ENCODE results near the gene AK1. TPM values are rescaled to one million over a fixed set of nuclear protein-coding genes. Genes with fewer than 3 reads are reported as not detected.
A peak's percentile ranks its signal among the peaks of the same experiment; 100 is the strongest.

AK1 gene
- total and polyA plus RNA-seq, 9 of the 15 experiments (the other 6 are each of a cell fraction or from before 2014, with no cell fraction given) = 10.1 to 71.8 (median 39.0) TPM

DNA sequence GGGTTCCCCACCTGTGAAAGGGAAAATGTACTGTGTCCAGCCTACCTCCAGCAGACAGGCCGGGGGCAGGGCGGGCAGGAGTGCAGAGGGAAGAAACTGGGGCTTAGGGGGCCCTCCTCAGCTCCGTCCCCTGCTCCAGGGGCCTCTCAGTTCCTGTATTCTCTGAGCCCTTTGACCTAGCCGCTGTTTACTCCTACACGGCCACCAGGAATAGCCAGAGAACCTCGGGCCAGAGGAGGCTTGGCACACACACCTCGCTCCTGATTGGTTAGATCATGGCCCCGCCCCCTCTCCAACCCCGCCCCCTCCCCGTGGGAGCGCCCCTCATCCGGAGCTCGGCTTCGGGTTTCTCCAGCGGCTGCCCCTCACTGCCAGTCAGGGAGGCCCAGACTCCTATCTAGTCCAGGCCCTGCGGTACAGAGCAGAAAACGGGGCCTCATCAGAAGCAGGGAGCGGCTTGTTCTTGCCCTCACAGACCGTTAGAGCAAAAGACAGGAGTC is 19.8 kb upstream of the AK1 start (continued):
- TF ChIP-seq, protein P1, sequence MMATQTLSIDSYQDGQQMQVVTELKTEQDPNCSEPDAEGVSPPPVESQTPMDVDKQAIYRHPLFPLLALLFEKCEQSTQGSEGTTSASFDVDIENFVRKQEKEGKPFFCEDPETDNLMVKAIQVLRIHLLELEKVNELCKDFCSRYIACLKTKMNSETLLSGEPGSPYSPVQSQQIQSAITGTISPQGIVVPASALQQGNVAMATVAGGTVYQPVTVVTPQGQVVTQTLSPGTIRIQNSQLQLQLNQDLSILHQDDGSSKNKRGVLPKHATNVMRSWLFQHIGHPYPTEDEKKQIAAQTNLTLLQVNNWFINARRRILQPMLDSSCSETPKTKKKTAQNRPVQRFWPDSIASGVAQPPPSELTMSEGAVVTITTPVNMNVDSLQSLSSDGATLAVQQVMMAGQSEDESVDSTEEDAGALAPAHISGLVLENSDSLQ (IDR thresholded peaks at IDR 0.05) = peak; percentile 32; the same call in 1 of the 2 replicates
- TF ChIP-seq SPI1 (IDR thresholded peaks at IDR 0.05; ENCODE audit: borderline replicate concordance, low read depth, low read length) = peak; percentile 47; the same call in 1 of the 2 replicates

DNA sequence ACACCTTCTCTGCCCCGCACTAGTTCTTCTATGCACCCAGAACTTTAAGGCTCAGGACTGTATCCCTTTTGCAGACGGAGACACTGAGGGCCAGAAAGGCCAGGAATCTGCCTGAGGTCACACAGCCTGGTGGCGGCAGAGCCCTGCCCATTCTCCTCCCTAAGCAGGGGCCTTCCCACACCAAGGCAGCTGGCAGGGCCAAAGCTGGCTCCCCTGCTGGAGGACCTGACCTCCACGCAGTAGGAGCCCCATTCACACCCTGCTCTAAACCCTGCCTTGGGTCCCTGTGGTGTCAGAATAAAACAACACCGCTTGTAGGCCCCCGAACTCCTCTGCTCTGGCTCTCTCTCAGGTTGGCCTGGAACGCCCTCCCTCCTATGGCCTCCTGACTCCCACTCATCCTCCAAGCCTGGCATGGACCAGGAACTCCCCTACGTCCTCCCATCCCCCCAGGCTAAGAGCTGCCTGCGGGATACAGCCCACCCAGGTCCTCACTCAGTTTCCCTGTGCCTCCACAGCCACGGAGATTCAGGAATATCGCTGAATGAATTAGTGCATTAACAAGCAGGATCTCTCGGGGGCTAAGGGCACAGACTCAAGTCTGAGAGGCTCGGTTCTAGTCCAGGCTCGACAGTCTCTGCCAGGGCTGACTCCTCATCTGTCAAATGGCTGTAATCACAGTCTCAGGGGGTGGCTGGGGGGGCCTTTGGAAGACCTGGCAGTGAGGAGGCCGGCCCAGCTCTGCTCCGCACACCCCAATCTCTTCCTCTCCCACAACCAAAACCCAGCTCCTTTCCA is 19.1 kb upstream of the AK1 start:
- peak overlapping the region in 1 of 2 experiments; percentile 84; a peak in 2 of 4 replicates for H3K9ac ChIP-seq (ENCODE audit: insufficient read depth in 1 of 2, low read depth in 2 of 2, low read length in 2 of 2)
- DNase-seq (ENCODE audit: extremely low read depth in 1 of 4, low spot score in 3 of 4) = no peak
- in situ Hi-C loops (cut with MboI) = no loop called here
- H3K9me1 ChIP-seq (ENCODE audit: control insufficient read depth, insufficient read depth, low read length) = no peaks in the 10 kb centered on the region
- peaks cover 4% of the 10 kb centered on the region for H3K9me3 ChIP-seq (replicated peaks; ENCODE audit: control insufficient read depth, insufficient read depth, low read depth, low read length)
- ATAC-seq = no peak
- peak overlapping the region; percentile 58 for H3K27ac ChIP-seq (ENCODE audit: extremely low read depth, low read depth, low read length)
- ChIA-PET POLR2A (interaction anchor here (0.6 to 2.9 kb wide), 9 partner anchors 8 to 155 kb away, joined by 3 to 12 read pairs (median 3); no protein-coding TSS in a partner anchor), CTCF (ENCODE audit: low intra/inter-chr PET ratio) (no interaction called here)
- H3K4me1 ChIP-seq (replicated peaks in 1 of 2; ENCODE audit: control insufficient read depth in 2 of 2, insufficient read depth in 2 of 2, low read length in 2 of 2) = peaks cover 11 to 37% of the 10 kb centered on the region in 2 experiments
- no peak overlapping the region for H2AFZ ChIP-seq (ENCODE audit: low read depth, low read length)
- peaks cover 52% of the 10 kb centered on the region for H3K36me3 ChIP-seq (ENCODE audit: control insufficient read depth, insufficient read depth, low read length)
- H3K79me2 ChIP-seq (ENCODE audit: control insufficient read depth, insufficient read depth, low read length) = peaks cover 27% of the 10 kb centered on the region
- FAIRE-seq = no peak
- H3K27me3 ChIP-seq (ENCODE audit: control insufficient read depth in 2 of 2, insufficient read depth in 2 of 2, low read length in 2 of 2) = no peaks in the 10 kb centered on the region
- intact Hi-C loops (cut with micrococcal nuclease) = loop anchor here (2.0 kb wide), 1 partner anchor 20 kb away; the partner anchor contains the start of gene ST6GALNAC4
- no peaks in the 10 kb centered on the region; the same call in 1 of the 2 replicates for H4K20me1 ChIP-seq (replicated peaks; ENCODE audit: control insufficient read depth, insufficient read depth, low read length)
- peak overlapping the region; percentile 51 for H3K4me2 ChIP-seq (ENCODE audit: insufficient read depth, low read length)
- H3K4me3 ChIP-seq = no peak overlapping the region; the same call in 1 of the 2 replicates
- BruUV-seq (replicated peaks) = no TSS peak
- no peak for TF ChIP-seq PHB2 (IDR thresholded peaks at IDR 0.05; ENCODE audit: low read depth)
- no peak for TF ChIP-seq ZFP36 (IDR thresholded peaks at IDR 0.05; ENCODE audit: low read depth, low read length, partially characterized antibody)
- no peak for TF ChIP-seq PRMT5 (CRISPR knock-in tag; IDR thresholded peaks at IDR 0.05)
- TF ChIP-seq, protein P2, sequence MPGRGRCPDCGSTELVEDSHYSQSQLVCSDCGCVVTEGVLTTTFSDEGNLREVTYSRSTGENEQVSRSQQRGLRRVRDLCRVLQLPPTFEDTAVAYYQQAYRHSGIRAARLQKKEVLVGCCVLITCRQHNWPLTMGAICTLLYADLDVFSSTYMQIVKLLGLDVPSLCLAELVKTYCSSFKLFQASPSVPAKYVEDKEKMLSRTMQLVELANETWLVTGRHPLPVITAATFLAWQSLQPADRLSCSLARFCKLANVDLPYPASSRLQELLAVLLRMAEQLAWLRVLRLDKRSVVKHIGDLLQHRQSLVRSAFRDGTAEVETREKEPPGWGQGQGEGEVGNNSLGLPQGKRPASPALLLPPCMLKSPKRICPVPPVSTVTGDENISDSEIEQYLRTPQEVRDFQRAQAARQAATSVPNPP (IDR thresholded peaks at IDR 0.05; ENCODE audit: borderline replicate concordance, insufficient read depth, insufficient read length) = no peak
- no peak for TF ChIP-seq ERF (CRISPR knock-in tag; IDR thresholded peaks at IDR 0.05)
- TF ChIP-seq ZNF316 (IDR thresholded peaks at IDR 0.05) = no peak
- peak; percentile 13; the same call in 1 of the 2 replicates for TF ChIP-seq RBFOX2 (IDR thresholded peaks at IDR 0.05; ENCODE audit: low read depth, low read length)
- WGBS (ENCODE audit: insufficient coverage, low coverage, missing lambda C conversion rate) = 82% methylated on average over 16 of the region's 16 CpGs
